GM10248 (cell line): Measurements from ENCODE around the gene MACF1.

Experiments
- CTCF ChIA-PET: fragments of 300-600 bp; sonication (Branson Sonifier 250); formaldehyde crosslinking; extraction: SDS; loops from one replicate; lab custom pipeline; 2021; ENCODE audit warnings: antibody characterized with exemption; lab: Yijun Ruan, JAX
- POLR2A ChIA-PET: fragments of 350-650 bp; sonication (Branson Sonifier 250); formaldehyde crosslinking; extraction: SDS; loops from one replicate; lab custom pipeline; 2020; ENCODE audit warnings: antibody characterized with exemption; lab: Yijun Ruan, JAX
- DNase-seq: peaks from one replicate; pipeline ENCODE4 v3.0.0; 2012; ENCODE audit errors: extremely low spot score
- TF ChIP-seq, protein P1 (sequence below): IDR thresholded peaks from 2 replicates; pipeline ENCODE4 v1.5.1; 2012; ENCODE audit warnings: mild to moderate bottlenecking, low read depth; ENCODE audit errors: extremely low read depth, missing control alignments, control extremely low read depth

MACF1 gene

DNA sequence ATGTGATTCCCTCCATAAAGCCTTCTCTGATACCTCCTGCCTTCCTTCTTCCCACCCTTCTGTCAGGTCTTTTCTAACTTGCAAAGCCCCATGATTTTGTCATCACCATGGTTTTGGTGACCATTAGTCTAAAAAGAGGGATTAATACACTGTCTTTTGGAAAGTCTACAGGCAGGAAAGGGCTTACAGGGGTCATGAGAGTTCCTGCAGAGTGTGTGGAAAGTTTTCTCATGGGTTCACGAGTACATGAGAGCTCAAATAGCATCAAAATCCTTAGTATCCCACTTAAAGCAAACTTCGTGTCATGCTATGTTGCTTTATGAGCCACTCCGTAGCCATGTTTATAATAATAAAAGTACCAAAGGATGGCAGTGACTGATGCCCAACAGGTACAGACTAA lies 200.4 kb downstream of the MACF1 start:
- POLR2A ChIA-PET = no interaction called here
- DNase-seq = no peak
- TF ChIP-seq, protein P1, sequence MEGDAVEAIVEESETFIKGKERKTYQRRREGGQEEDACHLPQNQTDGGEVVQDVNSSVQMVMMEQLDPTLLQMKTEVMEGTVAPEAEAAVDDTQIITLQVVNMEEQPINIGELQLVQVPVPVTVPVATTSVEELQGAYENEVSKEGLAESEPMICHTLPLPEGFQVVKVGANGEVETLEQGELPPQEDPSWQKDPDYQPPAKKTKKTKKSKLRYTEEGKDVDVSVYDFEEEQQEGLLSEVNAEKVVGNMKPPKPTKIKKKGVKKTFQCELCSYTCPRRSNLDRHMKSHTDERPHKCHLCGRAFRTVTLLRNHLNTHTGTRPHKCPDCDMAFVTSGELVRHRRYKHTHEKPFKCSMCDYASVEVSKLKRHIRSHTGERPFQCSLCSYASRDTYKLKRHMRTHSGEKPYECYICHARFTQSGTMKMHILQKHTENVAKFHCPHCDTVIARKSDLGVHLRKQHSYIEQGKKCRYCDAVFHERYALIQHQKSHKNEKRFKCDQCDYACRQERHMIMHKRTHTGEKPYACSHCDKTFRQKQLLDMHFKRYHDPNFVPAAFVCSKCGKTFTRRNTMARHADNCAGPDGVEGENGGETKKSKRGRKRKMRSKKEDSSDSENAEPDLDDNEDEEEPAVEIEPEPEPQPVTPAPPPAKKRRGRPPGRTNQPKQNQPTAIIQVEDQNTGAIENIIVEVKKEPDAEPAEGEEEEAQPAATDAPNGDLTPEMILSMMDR = no peak
- CTCF ChIA-PET = interaction anchor here (0.8 to 1.5 kb wide), 6 partner anchors 9 to 306 kb away, joined by 3 to 7 read pairs (median 4); no protein-coding TSS in a partner anchor

GRCh38 chr1:39405358-39405757 lies 200.9 kb downstream of the MACF1 start:
- CTCF ChIA-PET = interaction anchor here (1.2 to 1.5 kb wide), 5 partner anchors 8 to 307 kb away, joined by 3 to 7 read pairs (median 4); no protein-coding TSS in a partner anchor
- POLR2A ChIA-PET = no interaction called here
- DNase-seq = no peak

GRCh38 chr1:39406533-39407450 lies 202.3 kb downstream of the MACF1 start:
- POLR2A ChIA-PET = no interaction called here
- no peak for DNase-seq
- CTCF ChIA-PET = interaction anchor here (1.0 to 5.5 kb wide), 4 partner anchors 7 to 132 kb away, joined by 3 to 33 read pairs (median 3); no protein-coding TSS in a partner anchor
- TF ChIP-seq, protein P1 = no peak

More at GRCh38 chr1:39405358-39405757, 200.9 kb downstream of the MACF1 start:
- TF ChIP-seq, protein P1 = no peak

DNA sequence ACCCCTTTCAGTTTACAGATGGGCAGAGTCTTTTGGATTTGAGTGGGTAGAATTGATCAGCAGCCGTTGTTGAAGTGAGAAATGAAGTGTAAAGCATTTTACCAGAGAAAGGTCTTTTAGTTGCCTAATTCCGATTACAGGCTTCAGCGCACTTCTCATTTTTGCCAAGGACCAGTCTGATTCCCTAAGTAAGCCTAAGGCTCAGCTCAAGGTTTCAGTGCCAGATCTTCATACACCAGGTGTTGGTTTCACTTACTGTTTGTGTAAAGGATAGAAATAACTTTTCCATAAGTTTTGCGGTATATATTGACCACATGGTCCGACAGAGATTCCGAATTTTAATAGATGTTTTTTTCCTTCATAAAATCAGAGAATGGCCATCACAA lies 203.0 kb downstream of the MACF1 start:
- ChIA-PET POLR2A (no interaction called here), CTCF (interaction anchor here (0.7 to 5.5 kb wide), 5 partner anchors 8 to 213 kb away, joined by 3 to 33 read pairs (median 3); no protein-coding TSS in a partner anchor)
- no peak for DNase-seq
- TF ChIP-seq, protein P1 = no peak

GRCh38 chr1:39407896-39408640 lies 203.6 kb downstream of the MACF1 start:
- TF ChIP-seq, protein P1 = no peak
- ChIA-PET POLR2A (no interaction called here), CTCF (interaction anchor here (0.7 to 5.5 kb wide), 5 partner anchors 8 to 216 kb away, joined by 3 to 33 read pairs (median 3); no protein-coding TSS in a partner anchor)
- no peak for DNase-seq

GRCh38 chr1:39408641-39409054 lies 204.2 kb downstream of the MACF1 start:
- ChIA-PET CTCF (interaction anchor here (2.0 to 5.5 kb wide), 2 partner anchors 9 to 217 kb away, joined by 8 to 33 read pairs; no protein-coding TSS in a partner anchor), POLR2A (no interaction called here)
- peak; percentile 95 for DNase-seq
- TF ChIP-seq, protein P1 = no peak
